ENCODE results near the gene DUSP1.

The DUSP1 gene

GRCh38 chr5:172740428-172741205 lies 30.4 kb downstream of the DUSP1 start:
- no peak for DNase-seq (ENCODE audit: low spot score in 2 of 2)
- no peak for ATAC-seq (ENCODE audit: low read depth)
- no peaks in the 10 kb centered on the region for H3K27me3 Mint-ChIP-seq
- H3K27ac Mint-ChIP-seq, result peak overlapping the region; percentile 71
- peaks cover 5% of the 10 kb centered on the region for H3K9me3 Mint-ChIP-seq
- H3K36me3 Mint-ChIP-seq, result peaks cover 2% of the 10 kb centered on the region
- H3K4me3 Mint-ChIP-seq, result no peak overlapping the region
- H3K4me1 Mint-ChIP-seq, result peaks cover 19% of the 10 kb centered on the region

GRCh38 chr5:172739375-172739774 lies 31.6 kb downstream of the DUSP1 start:
- Mint-ChIP-seq H3K4me3 (no peak overlapping the region), H3K4me1 (peaks cover 18% of the 10 kb centered on the region), H3K27me3 (no peaks in the 10 kb centered on the region), H3K9me3 (peaks cover 5% of the 10 kb centered on the region), H3K36me3 (peaks cover 2% of the 10 kb centered on the region), H3K27ac (no peak overlapping the region)
- no peak for ATAC-seq (ENCODE audit: low read depth)
- DNase-seq (ENCODE audit: low spot score in 2 of 2), result no peak

DNA sequence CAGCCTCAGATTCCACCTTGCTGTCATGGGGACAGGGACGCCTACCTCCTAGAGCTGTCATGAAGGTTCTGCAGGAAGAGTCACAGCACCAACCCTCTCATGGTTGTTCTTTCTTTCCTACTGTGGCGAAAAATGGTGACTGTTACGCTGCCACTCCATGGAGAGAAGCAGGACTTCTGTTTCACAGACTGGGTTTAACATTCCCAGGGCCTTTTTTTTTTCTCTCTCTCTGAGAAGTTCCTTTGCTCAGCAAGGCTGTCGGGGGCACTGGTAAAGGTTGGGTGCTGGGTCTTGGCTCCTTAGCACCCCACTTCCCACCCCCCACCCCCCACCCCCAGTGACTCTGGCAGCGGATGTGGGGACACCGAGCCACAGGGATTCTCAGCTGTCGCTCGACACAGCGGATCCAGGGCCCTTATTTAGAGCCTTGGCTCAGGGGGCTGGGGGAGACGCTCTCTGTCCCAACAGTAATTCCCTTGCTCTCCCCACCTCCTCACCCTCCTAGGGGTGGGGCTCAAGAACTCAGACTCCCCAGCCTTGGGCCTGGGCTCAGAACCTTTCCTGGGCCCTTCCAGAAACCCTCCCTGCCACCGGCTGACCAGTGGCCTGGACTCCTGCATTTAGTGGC lies 34.4 kb downstream of the DUSP1 start:
- Mint-ChIP-seq H3K9me3 (peaks cover 5% of the 10 kb centered on the region), H3K27me3 (no peaks in the 10 kb centered on the region), H3K4me1 (peaks cover 18% of the 10 kb centered on the region), H3K36me3 (peaks cover 2% of the 10 kb centered on the region), H3K27ac (peak overlapping the region; percentile 11), H3K4me3 (no peak overlapping the region)
- DNase-seq (ENCODE audit: low spot score in 2 of 2) (no peak), ATAC-seq (ENCODE audit: low read depth) (no peak)

GRCh38 chr5:172735141-172735831 lies 35.7 kb downstream of the DUSP1 start:
- Mint-ChIP-seq H3K4me3 (no peak overlapping the region), H3K27me3 (no peaks in the 10 kb centered on the region), H3K27ac (no peak overlapping the region), H3K9me3 (peaks cover 2% of the 10 kb centered on the region), H3K36me3 (no peaks in the 10 kb centered on the region), H3K4me1 (peaks cover 14% of the 10 kb centered on the region)
- DNase-seq (ENCODE audit: low spot score in 2 of 2) (no peak), ATAC-seq (ENCODE audit: low read depth) (no peak)

- Mint-ChIP-seq H3K36me3 (no peaks in the 10 kb centered on the region), H3K27ac (no peak overlapping the region)
- no peak for DNase-seq (ENCODE audit: low spot score in 2 of 2)
Observed at GRCh38 chr5:172733974-172734346, 37.0 kb downstream of the DUSP1 start.

DNA sequence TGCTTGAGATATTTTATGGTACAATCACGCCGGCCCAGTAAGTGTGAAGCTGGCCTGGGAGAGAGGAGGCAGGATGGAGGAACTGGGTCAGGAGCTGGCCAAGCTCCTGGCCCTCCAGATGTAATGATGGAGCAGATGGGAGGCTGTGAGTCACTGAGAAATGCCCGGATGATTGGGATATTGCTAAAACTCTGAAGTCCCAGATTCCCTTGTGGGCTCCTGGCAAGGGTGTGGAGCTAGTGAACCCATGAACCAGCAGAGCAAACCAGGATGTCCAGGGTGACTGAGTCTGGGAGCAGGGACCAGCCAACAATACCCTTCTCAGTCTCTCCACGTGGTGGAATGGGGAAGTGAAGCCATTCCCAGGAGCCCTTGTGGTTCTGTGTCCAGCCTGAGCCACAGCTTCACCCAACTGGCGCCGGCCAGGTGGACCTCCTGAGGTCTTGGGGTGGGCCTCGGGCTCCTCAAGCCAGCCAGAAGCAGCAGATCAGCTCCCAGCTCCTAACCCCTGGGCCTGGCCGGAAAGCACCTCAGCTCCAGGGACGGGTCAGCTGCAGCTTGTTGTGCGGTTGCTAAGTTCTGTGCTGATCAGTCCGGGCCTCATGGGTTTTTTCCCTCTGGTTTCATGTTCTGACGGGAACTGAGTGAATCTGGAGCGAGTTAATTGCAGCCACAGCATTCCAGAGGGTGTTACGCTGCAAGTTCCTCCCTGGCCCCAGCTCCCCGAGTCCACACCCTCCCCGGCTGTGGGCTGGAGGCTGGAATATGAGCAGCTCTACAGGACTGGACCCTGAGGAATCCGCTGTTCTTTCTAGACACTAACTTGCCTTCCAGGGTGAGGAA lies 37.6 kb downstream of the DUSP1 start:
- no peaks in the 10 kb centered on the region for H3K27me3 Mint-ChIP-seq
- H3K4me3 Mint-ChIP-seq, result no peak overlapping the region
- DNase-seq (ENCODE audit: low spot score in 2 of 2) (no peak), ATAC-seq (ENCODE audit: low read depth) (no peak)
- H3K27ac Mint-ChIP-seq, result no peak overlapping the region
- H3K9me3 Mint-ChIP-seq, result no peaks in the 10 kb centered on the region
- H3K4me1 Mint-ChIP-seq, result peaks cover 14% of the 10 kb centered on the region
- H3K36me3 Mint-ChIP-seq, result no peaks in the 10 kb centered on the region

More at GRCh38 chr5:172733974-172734346, 37.0 kb downstream of the DUSP1 start:
- ATAC-seq (ENCODE audit: low read depth), result no peak
- Mint-ChIP-seq H3K27me3 (no peaks in the 10 kb centered on the region), H3K4me3 (no peak overlapping the region), H3K4me1 (peaks cover 14% of the 10 kb centered on the region), H3K9me3 (no peaks in the 10 kb centered on the region)

DNA sequence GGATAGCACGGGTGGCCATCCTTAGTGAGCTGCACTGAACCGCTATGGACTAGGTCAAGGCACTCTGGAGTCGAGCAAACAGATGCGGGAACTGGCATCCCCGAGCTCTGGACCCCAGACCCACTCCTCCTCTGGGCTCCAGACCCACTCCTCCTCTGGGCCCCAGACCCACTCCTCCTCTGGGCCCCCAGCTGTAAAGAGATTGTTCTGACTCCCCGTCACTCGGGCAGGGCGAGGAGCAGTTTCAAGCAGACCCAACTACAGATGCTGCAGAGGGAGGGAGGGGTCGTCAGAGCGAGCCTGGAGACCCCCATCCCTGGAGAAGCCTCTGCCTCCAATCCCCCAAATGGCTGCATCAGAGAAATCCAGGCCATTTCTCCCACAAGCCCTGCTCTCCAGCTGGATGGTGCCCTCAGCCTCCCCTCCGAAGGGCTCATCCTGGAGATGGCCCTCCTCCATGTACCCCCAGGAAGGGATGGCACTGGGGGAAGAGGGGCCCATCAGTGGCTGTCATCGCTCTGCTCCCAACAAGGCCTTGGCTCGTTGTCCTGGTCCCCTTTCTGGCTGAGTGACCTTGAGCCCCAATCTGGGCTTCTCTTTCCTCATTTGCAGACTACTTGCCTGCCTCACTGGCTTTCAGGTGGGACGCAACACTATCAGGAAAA lies 38.7 kb downstream of the DUSP1 start:
- H3K9me3 Mint-ChIP-seq, result no peaks in the 10 kb centered on the region
- no peaks in the 10 kb centered on the region for H3K36me3 Mint-ChIP-seq
- peaks cover 1% of the 10 kb centered on the region for H3K27me3 Mint-ChIP-seq
- H3K27ac Mint-ChIP-seq, result no peak overlapping the region
- H3K4me3 Mint-ChIP-seq, result no peak overlapping the region
- DNase-seq (ENCODE audit: low spot score in 2 of 2) (no peak), ATAC-seq (ENCODE audit: low read depth) (no peak)
- peaks cover 14% of the 10 kb centered on the region for H3K4me1 Mint-ChIP-seq

- Mint-ChIP-seq H3K27ac (peak overlapping the region; percentile 55), H3K4me3 (no peak overlapping the region), H3K4me1 (peaks cover 13% of the 10 kb centered on the region), H3K9me3 (no peaks in the 10 kb centered on the region), H3K27me3 (peaks cover 1% of the 10 kb centered on the region), H3K36me3 (no peaks in the 10 kb centered on the region)
- DNase-seq (ENCODE audit: low spot score in 2 of 2) (no peak), ATAC-seq (ENCODE audit: low read depth) (peak; percentile 76)
Observed at GRCh38 chr5:172731680-172732074, 39.3 kb downstream of the DUSP1 start.

- Mint-ChIP-seq H3K27me3 (peaks cover 1% of the 10 kb centered on the region), H3K36me3 (no peaks in the 10 kb centered on the region), H3K4me1 (peaks cover 13% of the 10 kb centered on the region), H3K9me3 (no peaks in the 10 kb centered on the region), H3K4me3 (no peak overlapping the region), H3K27ac (peak overlapping the region; percentile 55)
- no peak for DNase-seq (ENCODE audit: low spot score in 2 of 2)
- peak; percentile 7 for ATAC-seq (ENCODE audit: low read depth)
Observed at GRCh38 chr5:172730981-172731679, 39.9 kb downstream of the DUSP1 start.

- Mint-ChIP-seq H3K27me3 (peaks cover 3% of the 10 kb centered on the region), H3K4me3 (no peak overlapping the region), H3K4me1 (peaks cover 13% of the 10 kb centered on the region), H3K9me3 (no peaks in the 10 kb centered on the region), H3K27ac (peak overlapping the region; percentile 8), H3K36me3 (no peaks in the 10 kb centered on the region)
- DNase-seq (ENCODE audit: low spot score in 2 of 2) (no peak), ATAC-seq (ENCODE audit: low read depth) (no peak)
Observed at GRCh38 chr5:172730222-172730621, 40.8 kb downstream of the DUSP1 start.

DNA sequence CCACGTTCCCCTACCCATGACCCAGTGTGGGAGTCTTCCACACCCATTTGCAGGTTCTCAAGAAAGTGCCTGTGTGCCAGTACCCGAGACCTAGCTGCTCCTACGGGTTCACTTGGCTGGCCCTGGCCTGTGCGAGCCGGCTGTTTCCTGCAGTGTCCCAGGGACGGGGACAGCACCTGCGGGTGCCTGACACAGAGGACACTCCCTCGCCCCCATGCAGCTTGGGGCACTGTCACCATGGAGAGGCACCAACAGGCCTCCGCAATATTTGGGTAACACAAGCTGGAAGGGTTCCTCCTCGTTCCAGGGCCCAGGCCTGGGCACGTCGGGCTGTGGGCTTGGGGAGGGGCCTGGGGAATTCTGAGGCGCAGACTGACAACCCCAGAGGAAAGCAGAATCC lies 41.4 kb downstream of the DUSP1 start:
- no peak overlapping the region for H3K4me3 Mint-ChIP-seq
- no peaks in the 10 kb centered on the region for H3K9me3 Mint-ChIP-seq
- ATAC-seq (ENCODE audit: low read depth) (no peak), DNase-seq (ENCODE audit: low spot score in 2 of 2) (no peak)
- H3K27me3 Mint-ChIP-seq, result peaks cover 3% of the 10 kb centered on the region
- no peaks in the 10 kb centered on the region for H3K36me3 Mint-ChIP-seq
- no peak overlapping the region for H3K27ac Mint-ChIP-seq
- peaks cover 10% of the 10 kb centered on the region for H3K4me1 Mint-ChIP-seq

DNA sequence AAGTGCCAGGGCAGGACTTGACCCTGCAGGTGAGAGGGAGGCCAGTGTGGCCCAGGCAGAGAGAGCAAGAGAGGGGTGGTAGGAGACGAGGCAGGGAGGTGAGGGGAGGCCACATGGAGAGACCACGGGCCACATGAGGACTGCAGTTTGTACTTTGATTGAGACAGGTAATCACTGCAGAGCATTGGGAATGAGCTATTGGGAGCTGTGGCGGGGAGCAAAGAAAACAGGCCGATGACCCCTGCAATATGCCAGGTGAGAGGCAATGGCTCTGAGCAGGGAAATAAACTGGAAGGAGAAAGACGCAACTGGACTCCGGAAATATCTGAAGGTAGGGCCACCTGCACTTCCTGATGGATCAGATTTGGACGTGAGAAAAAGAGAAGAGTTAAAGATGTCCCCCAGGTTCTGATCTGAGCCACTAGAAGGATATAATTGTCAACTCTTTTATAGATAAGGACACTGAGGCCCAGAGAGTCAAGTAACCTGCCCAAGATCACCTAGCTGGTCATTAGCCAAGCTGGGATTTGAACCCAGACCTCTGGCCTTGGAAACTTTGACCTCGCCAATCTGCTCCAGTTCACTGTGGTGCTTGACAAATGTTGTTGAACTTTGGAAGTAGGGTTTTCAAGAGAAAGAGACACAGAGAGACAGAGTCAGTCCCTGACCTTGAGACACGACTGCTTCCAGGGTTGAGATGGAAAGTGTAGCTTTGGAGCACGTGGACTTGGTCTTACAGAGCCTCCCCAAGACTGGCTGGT lies 42.3 kb downstream of the DUSP1 start:
- Mint-ChIP-seq H3K4me3 (no peak overlapping the region), H3K36me3 (no peaks in the 10 kb centered on the region), H3K9me3 (no peaks in the 10 kb centered on the region), H3K4me1 (peaks cover 10% of the 10 kb centered on the region), H3K27me3 (peaks cover 3% of the 10 kb centered on the region), H3K27ac (peak overlapping the region; percentile 3)
- ATAC-seq (ENCODE audit: low read depth), result no peak
- no peak for DNase-seq (ENCODE audit: low spot score in 2 of 2)

Data from memory B cell (primary cell).